Hypothalamus (tissue), 51 donors: ENCODE results near the gene GOLGA6L24.
"Not testable (repeated sequence)": the region's sequence is repeated elsewhere in the genome, so short reads cannot be mapped to it uniquely, and the experiment has no call there.

Experiments
- DNase-seq, 51 donors: peaks; one replicate each; lab custom pipeline; 2025; lab: John Stamatoyannopoulos, UW

The GOLGA6L24 gene, protein sequence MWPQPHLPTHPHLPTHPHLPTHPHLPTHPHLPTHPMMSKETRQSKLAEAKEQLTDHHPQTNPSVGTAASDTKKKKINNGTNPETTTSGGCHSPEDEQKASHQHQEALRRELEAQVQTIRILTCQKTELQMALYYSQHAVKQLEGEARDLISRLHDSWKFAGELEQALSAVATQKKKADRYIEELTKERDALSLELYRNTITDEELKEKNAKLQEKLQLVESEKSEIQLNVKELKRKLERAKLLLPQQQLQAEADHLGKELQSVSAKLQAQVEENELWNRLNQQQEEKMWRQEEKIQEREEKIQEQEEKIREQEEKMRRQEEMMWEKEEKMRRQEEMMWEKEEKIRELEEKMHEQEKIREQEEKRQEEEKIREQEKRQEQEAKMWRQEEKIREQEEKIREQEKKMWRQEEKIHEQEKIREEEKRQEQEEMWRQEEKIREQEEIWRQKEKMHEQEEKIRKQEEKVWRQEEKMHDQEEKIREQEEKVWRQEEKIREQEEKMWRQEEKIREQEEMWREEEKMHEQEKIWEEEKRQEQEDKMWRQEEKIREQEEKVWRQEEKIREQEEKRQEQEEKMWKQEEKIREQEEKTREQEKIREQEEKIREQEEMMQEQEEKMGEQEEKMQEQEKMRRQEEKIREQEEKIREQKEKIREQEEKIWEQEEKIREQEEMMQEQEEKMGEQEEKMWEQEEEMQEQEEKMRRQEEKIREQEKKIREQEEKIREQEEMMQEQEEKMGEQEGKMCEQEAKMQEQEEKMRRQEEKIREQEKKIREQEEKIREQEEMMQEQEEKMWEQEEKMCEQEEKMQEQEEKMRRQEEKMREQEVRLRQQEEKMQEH

DNA sequence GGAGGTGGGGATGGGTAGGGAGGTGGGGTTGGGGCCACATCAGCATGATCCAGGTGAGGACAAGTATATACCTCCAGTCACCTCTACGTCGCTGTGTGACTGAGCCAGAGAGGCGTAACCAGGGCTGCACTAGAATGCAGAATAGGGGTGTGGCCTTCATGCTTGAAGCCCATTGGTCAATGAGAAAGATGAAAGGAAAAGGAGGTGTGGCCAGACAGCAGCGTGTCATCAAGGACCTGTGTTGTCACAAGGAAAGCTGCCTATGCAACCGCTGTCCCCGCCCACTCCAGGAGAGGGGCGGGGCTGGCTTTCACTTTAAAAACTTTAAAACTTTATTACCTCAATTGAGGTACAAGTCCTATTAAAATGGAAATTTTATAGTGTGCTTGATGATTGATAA is at the start of gene GOLGA6L24:
Gene GOLGA6L24 (minus strand): TSS at position 101 of the 400 bp plus-strand sequence. CDS start 61 bp downstream, at position 40.
- DNase-seq: not testable (repeated sequence)

DNA sequence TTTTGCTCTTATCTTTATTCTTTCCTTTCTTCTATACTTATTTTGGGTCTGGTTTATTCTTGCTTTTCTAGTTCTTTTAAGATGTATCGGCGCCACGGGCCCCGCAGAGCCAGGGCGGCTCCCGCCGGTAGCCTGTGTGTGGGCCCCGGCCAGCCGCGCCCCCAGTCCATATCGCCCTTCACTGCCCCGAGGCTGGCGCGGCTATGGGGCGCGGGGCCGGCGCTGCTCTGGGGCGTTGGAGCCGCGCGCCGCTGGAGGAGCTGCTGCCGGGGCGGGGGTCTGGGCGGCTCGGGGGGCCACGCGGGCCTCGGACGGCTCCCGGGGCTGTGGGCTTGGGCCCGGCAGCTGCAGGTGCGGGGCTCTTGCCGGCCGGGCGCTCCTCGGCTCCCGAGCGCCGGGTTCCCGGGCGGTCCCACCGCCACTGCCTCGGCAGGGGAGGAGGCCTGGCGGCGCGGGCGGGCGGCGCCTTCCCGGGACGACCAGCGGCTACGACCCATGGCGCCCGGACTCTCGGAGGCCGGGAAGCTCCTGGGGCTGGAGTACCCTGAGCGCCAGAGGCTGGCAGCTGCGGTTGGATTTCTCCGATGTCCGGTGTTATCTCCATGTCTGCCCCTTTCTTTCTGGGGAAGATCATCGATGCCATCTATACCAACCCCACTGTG is 45.0 kb upstream of the GOLGA6L24 start:
- not testable (repeated sequence) for DNase-seq

DNA sequence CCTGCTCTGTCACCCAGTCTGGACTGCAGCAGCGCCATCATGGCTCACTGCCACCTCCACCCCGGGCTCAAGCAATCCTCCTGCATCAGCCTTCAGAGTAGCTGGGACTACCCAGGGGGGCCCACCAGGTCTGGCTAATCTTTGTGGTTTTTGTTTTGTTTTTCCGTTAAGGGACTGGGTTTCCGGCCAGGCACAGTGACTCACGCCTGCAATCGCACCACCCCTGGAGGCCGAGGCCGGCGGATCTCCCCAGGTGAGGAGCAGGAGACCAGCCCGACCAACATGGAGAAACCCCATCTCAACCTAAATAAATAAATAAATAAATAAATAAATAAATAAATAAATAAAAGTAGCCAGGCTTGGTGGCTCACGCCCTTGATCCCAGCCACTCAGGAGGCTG is 38.1 kb upstream of the GOLGA6L24 start:
- not testable (repeated sequence) for DNase-seq

DNA sequence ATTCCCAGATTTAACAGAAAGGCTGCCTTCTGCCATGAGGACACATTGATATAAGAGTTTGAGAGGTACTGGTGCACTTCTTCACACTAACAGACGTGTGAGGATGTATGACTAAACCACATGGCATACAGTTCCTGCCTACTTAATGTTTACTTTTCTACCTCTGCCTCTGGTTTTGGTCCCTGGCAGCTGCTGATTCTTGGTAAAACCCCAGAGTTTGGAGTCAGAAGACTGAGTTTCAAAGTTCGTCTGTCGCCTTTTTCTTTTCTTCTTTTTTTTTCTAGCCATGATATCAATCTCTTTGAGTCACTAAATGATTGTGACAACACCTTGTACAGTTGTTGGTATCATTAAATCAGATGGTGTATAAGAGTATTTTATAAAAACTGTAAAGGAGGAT is 22.2 kb upstream of the GOLGA6L24 start:
- DNase-seq: not testable (repeated sequence)

DNA sequence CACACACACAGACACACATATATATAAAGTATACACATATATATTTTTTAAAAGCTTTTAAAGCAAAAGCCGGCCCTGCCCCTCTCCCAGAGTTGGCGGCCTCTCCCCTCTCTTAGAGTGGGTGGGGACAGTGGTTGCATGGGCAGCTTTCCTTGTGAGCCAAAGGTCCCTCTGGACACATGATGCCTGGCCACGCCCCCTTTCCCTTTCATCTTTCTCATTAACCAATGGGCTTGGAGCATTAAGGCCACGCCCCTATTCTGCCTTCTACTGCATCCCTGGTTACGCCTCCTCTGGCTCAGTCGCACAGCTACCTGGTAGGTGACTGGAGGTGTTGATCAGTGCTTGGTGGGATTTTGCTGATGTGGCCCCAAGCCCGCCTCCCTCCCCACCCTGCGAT is 20.5 kb upstream of the GOLGA6L24 start, which contains the start of gene GOLGA8F:
Gene GOLGA8F (plus strand): TSS at position 301 of the 400 bp plus-strand sequence. CDS start 98 bp downstream, at position 399.
- DNase-seq: not testable (repeated sequence)

DNA sequence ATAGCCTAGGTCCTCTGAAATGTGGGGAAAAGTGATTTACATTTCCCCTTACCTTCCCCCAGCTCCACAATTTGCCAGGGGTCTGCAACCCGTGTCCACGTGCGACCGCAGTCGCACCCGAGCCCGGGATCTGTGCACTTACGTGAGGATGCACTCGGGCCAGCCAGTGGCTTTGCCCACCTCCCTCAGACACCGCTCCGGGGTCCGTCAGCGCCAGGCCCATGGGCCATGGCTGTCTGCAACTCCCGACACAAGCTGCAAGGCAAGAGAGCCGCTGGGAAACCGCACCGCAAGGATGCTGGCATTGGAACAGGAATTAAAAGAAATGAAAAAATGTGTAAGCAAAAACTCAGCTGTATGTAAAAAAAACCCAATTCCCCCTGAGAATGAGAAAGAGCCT is 7.6 kb upstream of the GOLGA6L24 start:
- DNase-seq: not testable (repeated sequence)

DNA sequence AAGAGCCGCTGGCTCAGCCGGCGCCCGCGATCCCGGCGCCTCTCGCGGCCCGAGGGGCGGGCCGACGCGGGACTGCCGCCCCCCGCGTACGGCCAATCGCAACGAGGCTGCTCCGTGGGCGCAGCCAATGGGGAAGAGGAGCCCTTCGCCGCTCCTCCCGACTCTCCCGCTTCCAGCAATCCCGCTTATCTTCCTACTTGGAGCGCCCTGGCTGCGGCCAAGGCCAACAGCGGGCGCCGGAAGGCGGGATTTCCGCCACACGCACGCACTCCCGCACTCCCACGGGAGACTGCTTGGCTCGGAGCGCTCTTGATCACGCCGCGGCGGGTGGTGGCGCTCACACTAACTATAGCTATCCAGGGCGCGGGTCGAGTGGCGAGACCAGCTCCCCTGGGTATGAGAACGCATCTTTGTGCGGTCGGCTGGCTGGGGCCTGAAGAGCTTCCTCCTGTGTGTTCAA is 35.7 kb downstream of the GOLGA6L24 start, which contains the start of gene HERC2:
Gene HERC2 (minus strand): TSS at position 51 of the 460 bp plus-strand sequence. CDS start 746 bp downstream, outside the sequence.
- not testable (repeated sequence) for DNase-seq

DNA sequence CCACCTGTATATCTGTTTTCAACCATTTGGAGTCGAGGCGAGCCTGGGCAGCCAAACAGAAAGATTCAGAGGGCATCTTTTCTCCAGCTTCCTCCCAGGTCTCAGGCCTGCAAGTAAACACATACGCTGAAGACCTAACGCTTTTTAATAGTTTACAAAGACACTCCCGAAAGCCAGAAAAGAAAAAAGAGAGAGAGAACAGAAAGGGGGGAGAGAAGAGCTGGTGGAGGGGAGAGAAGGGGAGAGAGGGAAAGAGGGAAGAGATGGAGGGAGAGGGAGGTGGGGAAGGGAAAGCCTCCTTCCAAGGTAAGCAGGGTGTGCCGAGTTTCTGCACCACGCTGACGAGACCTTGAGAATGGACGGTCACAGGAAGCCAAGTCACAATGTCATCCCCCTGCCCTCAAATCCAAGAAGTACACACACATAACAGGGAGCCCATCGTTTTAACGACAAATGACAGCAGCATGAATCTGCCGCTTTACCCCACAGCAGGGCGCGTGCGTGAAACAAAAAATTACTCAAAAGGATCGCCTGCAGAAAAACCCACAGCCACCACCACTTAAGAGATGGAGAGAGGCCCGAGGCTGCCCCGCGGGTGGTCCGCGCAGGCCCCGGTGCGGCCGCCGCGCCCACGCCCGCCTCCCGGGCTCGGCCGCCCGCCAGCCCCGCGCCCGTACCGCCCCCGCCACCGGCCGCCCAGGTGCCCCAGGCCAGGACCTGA is 36.4 kb downstream of the GOLGA6L24 start:
- not testable (repeated sequence) for DNase-seq

DNA sequence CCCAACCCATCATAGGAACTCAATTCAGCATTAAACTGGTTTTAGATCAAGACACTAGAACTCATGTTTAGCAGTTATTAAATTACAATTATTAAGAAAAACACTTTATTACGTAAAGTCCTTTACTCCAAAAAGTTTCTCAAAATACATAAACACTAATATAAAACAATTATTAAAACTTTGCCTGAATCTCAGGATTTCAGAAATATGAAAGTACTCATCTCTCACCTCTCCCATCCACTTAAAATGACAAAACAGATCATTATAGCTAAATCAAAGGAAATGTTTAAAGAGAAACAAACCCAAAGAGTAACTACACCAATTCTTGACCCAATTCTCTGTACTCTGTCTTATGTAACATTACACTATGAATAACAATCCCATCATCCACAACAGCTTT is 38.2 kb downstream of the GOLGA6L24 start:
- DNase-seq: not testable (repeated sequence)

DNA sequence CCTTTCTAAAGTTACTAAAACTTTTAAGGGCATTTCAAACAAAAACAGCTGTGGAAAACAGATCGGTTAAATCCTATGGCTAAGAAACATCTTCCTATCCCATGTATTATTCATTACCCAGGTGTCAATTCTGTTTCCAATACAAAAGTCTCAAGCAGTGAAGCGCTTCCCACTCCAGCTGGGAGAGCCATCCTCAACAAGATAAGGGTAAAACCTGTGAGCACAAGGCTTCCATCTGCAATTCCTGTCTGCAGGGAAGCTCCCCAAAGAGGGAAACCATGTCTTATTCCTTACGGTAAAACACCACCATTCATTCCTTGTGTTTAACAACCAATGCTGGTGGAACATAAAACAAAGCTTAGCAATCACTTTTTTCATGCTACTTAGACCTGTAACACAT is 39.1 kb downstream of the GOLGA6L24 start:
- not testable (repeated sequence) for DNase-seq

DNA sequence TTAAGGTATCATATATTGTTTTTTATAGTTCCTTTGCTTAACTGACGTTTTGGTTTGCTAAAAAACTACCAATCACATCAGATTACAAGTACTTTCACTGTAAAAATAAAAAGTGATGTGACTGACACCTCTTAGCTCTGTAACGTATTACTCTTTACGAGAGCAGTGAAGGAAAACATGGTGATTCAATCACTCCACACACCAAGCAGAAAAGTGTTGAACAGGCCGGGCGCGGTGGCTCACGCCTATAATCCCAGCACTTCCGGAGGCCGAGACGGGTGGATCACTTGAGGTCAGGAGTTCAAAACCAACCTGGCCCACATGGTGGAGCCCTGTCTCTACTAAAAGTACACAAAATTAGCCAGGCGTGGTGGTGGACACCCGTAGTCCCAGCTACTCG is 39.8 kb downstream of the GOLGA6L24 start:
- DNase-seq: not testable (repeated sequence)

DNA sequence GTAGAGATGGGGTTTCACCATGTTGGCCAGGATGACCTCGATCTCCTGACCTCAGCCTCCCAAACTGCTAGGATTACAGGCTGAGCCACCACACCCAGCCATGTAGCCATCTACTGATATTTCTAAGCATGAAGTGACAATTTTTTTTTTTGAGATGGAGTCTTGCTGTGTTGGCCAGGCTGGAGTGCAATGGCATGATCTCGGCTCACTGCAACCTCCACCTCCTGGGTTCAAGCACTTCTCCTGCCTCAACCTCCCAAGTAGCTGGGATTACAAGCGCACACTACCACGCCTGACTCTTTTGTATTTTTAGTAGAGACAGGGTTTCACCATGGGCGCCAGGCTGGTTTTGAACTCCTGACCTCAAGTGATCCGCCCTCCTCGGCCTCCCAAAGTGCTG is 40.9 kb downstream of the GOLGA6L24 start:
- DNase-seq: not testable (repeated sequence)

DNA sequence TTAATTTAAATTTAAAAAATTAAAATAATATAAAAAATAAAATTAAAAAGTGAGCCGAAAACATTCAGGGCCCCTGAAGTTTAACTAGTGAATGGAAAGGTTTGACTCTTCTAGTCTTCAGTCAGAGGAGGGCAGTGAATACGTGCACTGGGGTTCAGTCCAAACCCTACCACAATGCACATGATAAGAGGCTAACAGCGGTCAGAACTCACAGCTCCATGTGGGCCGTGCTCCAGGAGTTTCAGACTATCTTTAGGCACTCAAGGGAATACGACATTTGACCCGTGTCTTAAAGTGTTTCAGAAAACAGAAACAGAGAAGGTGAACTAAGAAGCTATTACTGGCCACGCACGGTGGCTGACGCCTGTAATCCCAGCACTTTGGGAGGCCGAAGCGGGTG is 47.4 kb downstream of the GOLGA6L24 start:
- DNase-seq: not testable (repeated sequence)

DNA sequence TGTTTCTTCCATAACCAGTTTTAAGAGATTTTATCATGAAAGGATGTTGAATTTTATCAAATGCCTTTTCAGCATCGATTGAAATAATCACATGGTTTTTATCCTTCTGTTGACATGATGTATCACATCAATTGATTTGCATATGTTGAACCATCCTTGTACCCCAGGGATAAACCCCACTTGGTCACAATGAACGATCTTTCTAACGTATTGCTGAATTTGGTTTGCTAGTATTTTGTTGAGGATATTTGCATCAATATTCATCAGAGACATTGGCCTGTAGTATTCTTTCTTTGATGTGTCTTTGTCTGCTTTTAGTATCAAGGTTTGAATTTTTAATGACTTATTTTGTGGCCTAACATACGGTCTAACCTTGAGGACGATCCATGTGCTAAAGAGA is 49.2 kb downstream of the GOLGA6L24 start:
- not testable (repeated sequence) for DNase-seq
